Lung (tissue), 12 donors: Measurements from ENCODE around the gene TTC28. TPM values are rescaled to one million over a fixed set of nuclear protein-coding genes. Genes with fewer than 3 reads are reported as not detected.

Experiments used
- ATAC-seq: fragments of 200-7000 bp; cut with Tn5 transposase; one replicate; pipeline ENCODE4 v1.9.1; 2020; ENCODE audit warnings: moderate number of reproducible peaks; ENCODE audit not compliant: insufficient read depth, low FRiP score
- DNase-seq, 3 donors: peaks; one replicate each; pipeline ENCODE4 v3.0.0-alpha.2; 2013 to 2017
- H3K27ac ChIP-seq, 2 donors: one replicate each; pipeline ENCODE4 v1.5.1; 2013; ENCODE audit warnings: mild to moderate bottlenecking in 2 of 2, moderate library complexity in 2 of 2, control low read depth in 1 of 2, inconsistent platforms in 1 of 2, low read depth in 1 of 2, low read length in 1 of 2
- H3K27me3 ChIP-seq, 3 donors: one replicate each; pipeline ENCODE4 v1.5.1; 2013; ENCODE audit warnings: low read length in 2 of 3; ENCODE audit not compliant: control insufficient read depth in 3 of 3, insufficient read depth in 3 of 3
- H3K36me3 ChIP-seq, 4 donors: one replicate each; pipeline ENCODE4 v1.5.1; 2013; ENCODE audit warnings: low read length in 4 of 4, mild to moderate bottlenecking in 1 of 4, moderate library complexity in 1 of 4; ENCODE audit not compliant: control insufficient read depth in 4 of 4, insufficient read depth in 4 of 4
- H3K4me1 ChIP-seq, 5 donors: one replicate each; pipeline ENCODE4 v1.5.1; 2013; ENCODE audit warnings: low read length in 5 of 5, mild to moderate bottlenecking in 2 of 5, moderate library complexity in 1 of 5; ENCODE audit not compliant: control insufficient read depth in 5 of 5, insufficient read depth in 5 of 5
- H3K4me3 ChIP-seq: one replicate; pipeline ENCODE4 v1.5.1; 2013; ENCODE audit warnings: mild to moderate bottlenecking, control low read depth, moderate library complexity
- H3K9ac ChIP-seq, 2 donors: one replicate each; pipeline ENCODE4 v1.5.1; 2013; ENCODE audit warnings: low read length in 2 of 2, control low read depth in 1 of 2; ENCODE audit not compliant: insufficient read depth in 1 of 2
- H3K9me3 ChIP-seq, 4 donors: one replicate each; pipeline ENCODE4 v1.5.1; 2013; ENCODE audit warnings: low read length in 3 of 4, mild to moderate bottlenecking in 1 of 4, moderate library complexity in 1 of 4; ENCODE audit not compliant: control insufficient read depth in 4 of 4, insufficient read depth in 3 of 4
- CTCF ChIP-seq: IDR thresholded peaks from 2 replicates; pipeline ENCODE4 v1.5.1; 2012; ENCODE audit warnings: mild to moderate bottlenecking; ENCODE audit errors: control extremely low read depth, extremely low read depth
- WGBS, 2 donors: extraction: QIAGEN DNeasy Blood & Tissue Kit; methylation state at CpG; one replicate each; pipeline ENCODE4 v1.1.7; 2013; 5-methylcytosine and 5-hydroxymethylcytosine counted together
- polyA plus RNA-seq, 2 donors: library from polyadenylated mRNA; stranded (reverse); fragments of 200-250 nt; gene quantifications; one replicate each; pipeline ENCODE4 v1.2.1, GENCODE V29; 2013
- total RNA-seq, 2 donors: library from RNA; depleted of rRNA in 1 of 2; stranded (reverse); fragments of >200 nt in 1 of 2; gene quantifications; one replicate each; pipeline ENCODE4 v1.2.1, GENCODE V29; 2014 to 2021
- donor health status: control.
- donor health status: control.
- donor health status: Bipolar disorder and iron deficiency.
- donor health status: healthy.
- donor health status: DM: yes; HTN: yes; CAD: no.

TTC28 gene
- total and polyA plus RNA-seq, 4 donors = 4.7 to 72.2 (median 24.8) TPM

- no peak overlapping the region for H3K9ac ChIP-seq
- 48 to 79% methylated on average over 4 of the region's 4 CpGs for WGBS, 2 donors
- no peaks in the 10 kb centered on the region for H3K9me3 ChIP-seq
- no peak overlapping the region for H3K4me3 ChIP-seq
- H3K27ac ChIP-seq = no peak overlapping the region
- H3K27me3 ChIP-seq = no peaks in the 10 kb centered on the region
- TF ChIP-seq CTCF = no peak
- peaks cover 0 to 9% (median 4%) of the 10 kb centered on the region in 5 donors for H3K4me1 ChIP-seq
- DNase-seq (peak in 2 of 3 donors; percentile 83 to 87), ATAC-seq (no peak)
- no peaks in the 10 kb centered on the region for H3K36me3 ChIP-seq
Observed at GRCh38 chr22:28547132-28547842, 132.4 kb downstream of the TTC28 start.

- 82 to 85% methylated on average over 2 of the region's 2 CpGs for WGBS, 2 donors
- no peaks in the 10 kb centered on the region for H3K9me3 ChIP-seq
- H3K36me3 ChIP-seq = peaks cover 0 to 2% (median 0%) of the 10 kb centered on the region in 4 donors
- H3K27me3 ChIP-seq = no peaks in the 10 kb centered on the region
- H3K9ac ChIP-seq = no peak overlapping the region
- TF ChIP-seq CTCF = no peak
- H3K4me3 ChIP-seq = no peak overlapping the region
- DNase-seq (no peak), ATAC-seq (no peak)
- H3K4me1 ChIP-seq = peaks cover 0 to 9% (median 4%) of the 10 kb centered on the region in 5 donors
- H3K27ac ChIP-seq = no peak overlapping the region
Observed at GRCh38 chr22:28544431-28544868, 135.2 kb downstream of the TTC28 start.

- 87 to 94% methylated on average over 1 of the region's 1 CpG for WGBS, 2 donors
- H3K36me3 ChIP-seq = peaks cover 0 to 2% (median 0%) of the 10 kb centered on the region in 4 donors
Observed at GRCh38 chr22:28542980-28543621, 136.5 kb downstream of the TTC28 start.

More at GRCh38 chr22:28542980-28543621, 136.5 kb downstream of the TTC28 start:
- ATAC-seq = no peak
- no peak overlapping the region for H3K27ac ChIP-seq
- H3K9ac ChIP-seq = no peak overlapping the region
- no peak overlapping the region for H3K4me3 ChIP-seq
- DNase-seq = no peak
- no peaks in the 10 kb centered on the region for H3K9me3 ChIP-seq
- no peaks in the 10 kb centered on the region for H3K27me3 ChIP-seq
- H3K4me1 ChIP-seq = peaks cover 1 to 5% (median 3%) of the 10 kb centered on the region in 5 donors
- TF ChIP-seq CTCF = no peak
